Stimulated activated CD8-positive, alpha-beta memory T cell treated with anti-CD3 and anti-CD28 coated beads, Interleukin-4, amount 100 ng/mL, for 48 hours (primary cell): ENCODE results near the gene SLC25A51.
"Not testable (repeated sequence)": the region's sequence is repeated elsewhere in the genome, so short reads cannot be mapped to it uniquely, and the experiment has no call there.

ENCODE experiments used
- DNase-seq: peaks from one replicate; pipeline ENCODE4 v3.0.0-alpha.2; 2020

The SLC25A51 gene

GRCh38 chr9:37919246-37919955 lies 15.5 kb upstream of the SLC25A51 start:
- no peak for DNase-seq

- DNase-seq = no peak
Observed at GRCh38 chr9:37918665-37919170, 14.8 kb upstream of the SLC25A51 start.

- DNase-seq = no peak
Observed at GRCh38 chr9:37917801-37918664, 14.1 kb upstream of the SLC25A51 start.

DNA sequence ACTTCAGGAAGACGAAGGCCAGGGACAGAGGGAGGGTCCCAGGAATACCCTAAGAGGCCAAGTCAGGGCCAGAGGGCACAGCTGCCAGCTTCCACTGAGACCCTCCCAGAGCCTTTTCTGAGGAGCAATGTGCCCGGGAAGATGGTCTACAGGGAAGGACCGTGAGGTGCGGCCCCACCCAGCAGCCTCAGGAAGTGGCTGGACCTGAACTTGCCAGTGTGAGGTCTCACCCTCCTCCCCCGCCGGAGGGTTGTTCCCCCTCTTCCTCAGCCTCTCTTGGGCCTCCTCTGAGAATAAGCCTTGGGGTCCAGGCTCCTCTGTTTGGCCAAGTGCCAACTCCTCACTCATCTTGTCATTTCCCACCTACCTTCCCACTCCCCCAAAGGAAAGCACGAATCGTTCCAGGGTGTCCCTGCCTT lies 13.4 kb upstream of the SLC25A51 start:
- DNase-seq = no peak

DNA sequence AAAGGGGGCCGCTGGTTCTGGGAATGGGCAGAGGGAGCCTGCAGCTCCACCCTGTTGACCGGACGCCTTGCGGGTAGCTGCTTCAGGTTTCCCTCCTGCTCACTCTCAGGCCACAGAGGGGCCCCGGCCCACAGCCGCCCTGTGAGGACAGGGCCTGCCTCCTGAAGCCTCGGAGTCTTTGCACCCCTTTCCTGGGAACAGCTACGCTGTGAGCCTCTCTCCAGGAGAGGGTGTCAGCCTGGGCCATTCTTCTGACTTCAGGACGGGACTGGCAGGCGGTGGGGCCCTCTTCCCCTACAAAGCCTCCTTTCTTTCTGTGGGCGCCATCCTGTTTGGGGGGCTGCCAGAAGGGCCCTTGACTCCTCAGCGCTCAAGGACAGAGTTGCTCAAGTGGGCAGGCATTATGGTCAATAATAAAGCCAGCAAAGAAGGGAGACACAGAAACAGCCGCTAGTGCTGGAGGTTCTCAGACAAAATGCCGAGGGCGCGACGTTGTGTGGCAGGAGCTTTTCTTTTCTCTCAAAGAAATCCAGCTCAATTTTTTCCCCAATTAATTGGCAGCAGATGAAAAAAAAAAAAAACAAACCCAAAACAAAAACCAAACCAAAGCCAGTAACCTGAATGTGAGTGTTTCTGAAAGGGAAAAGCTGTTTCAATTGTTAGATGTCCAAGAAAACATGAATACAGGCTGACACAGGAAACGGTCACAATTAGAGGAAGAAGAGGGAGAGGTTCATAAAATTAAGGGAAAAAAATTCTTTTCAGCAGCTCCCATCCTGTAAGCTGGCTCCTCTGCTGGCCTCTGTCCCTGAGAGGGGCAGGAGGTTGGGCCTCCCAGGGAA lies 12.8 kb upstream of the SLC25A51 start:
- DNase-seq = no peak

- DNase-seq = no peak
Observed at GRCh38 chr9:37915911-37916470, 12.1 kb upstream of the SLC25A51 start.

DNA sequence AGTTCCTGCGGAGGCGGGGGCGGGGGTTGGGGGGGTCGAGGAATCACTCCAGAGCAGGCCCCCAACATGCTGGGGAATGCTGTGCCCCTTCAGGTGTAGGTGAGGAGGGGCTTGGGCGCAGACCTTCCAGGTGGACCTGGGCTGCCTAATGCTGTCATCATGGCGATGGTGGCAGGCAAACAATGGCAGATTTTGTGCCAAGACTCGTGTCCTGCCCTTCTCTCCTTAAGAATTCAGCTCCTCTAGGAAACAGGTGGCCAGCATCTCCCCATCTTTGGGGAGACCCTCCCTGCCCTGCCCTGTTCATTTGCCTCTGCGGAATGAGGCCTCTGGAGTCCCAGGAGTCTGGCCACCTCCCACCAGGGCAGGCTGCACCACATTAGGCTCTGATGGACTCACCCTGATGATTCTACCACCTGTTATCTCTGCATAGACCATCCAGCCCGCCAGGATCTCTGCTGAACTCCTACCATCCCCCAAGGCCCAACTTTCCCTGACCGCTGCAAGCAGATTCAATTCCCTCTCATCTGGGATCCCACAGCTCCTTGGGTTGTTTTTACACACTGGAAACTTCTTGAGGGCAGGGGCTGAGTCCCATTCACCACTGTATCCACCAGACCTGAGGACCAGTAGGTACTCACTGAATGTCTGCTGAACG lies 10.9 kb upstream of the SLC25A51 start:
- DNase-seq = no peak

DNA sequence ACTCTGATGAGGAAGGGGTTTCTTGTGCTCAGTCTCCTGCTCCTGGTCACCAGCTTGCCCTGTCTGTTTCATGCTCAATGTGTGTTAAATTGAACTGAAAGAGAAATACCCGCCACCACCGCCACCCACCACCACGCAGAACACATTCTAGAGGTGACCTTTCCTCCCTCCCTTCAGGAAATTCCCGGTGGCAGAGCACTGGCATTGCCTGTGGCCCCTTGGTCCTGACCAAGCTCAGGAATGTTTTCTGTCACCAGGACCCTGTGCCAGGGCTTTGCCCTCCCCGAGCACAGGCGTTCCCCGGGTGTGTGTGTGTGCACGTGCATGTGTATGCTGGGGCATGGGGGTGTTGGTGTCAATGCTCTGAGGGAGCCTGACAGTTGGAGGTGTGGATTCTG lies 10.2 kb upstream of the SLC25A51 start:
- DNase-seq = no peak

GRCh38 chr9:37913480-37914153 lies 9.7 kb upstream of the SLC25A51 start:
- DNase-seq = peak; percentile 94

DNA sequence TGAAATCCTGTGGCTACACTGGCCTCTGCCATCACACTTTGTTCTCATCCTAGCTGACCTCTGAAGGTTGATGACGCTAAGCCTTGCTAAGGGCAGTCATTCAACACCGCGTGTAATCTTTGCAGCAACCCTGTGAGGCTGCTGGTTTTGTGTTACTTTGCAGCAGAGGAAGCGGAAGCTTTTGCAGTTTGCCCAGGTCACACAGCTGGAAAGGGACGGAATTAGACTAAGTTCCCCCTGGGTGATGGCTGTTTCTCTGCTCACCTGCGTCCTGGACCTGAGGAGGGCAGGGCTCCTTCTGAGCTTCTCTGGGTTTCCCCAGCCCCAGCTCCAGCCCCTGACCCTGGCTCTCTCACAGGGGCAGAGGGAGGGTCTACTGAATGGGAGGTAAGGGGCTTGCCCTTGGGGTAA lies 7.3 kb upstream of the SLC25A51 start:
- DNase-seq = no peak

DNA sequence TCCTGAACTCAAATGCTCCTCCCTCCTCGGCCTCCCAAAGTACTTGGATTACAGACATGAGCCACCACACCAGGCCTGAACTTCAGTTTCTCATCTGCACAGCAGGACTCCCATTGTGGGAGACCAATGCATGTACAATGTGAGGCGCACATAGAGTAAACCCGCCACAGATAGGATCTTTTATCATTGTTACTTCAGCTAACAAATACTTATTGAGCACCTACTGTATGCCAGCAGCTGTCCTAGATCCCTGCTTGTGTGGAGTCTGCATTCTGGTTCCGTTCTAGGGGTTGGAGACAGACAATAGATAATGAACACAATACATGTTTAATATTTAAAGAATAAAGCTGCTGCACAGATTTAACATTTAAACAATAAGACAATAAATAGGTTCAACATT lies 6.3 kb upstream of the SLC25A51 start:
- no peak for DNase-seq

- DNase-seq = not testable (repeated sequence)
Observed at GRCh38 chr9:37909836-37910235, 5.9 kb upstream of the SLC25A51 start.

- no peak for DNase-seq
Observed at GRCh38 chr9:37909326-37909725, 5.4 kb upstream of the SLC25A51 start.

- DNase-seq = peak; percentile 17
Observed at GRCh38 chr9:37908698-37909186, 4.8 kb upstream of the SLC25A51 start.

GRCh38 chr9:37908283-37908682 lies 4.4 kb upstream of the SLC25A51 start:
- DNase-seq = peak; percentile 2

DNA sequence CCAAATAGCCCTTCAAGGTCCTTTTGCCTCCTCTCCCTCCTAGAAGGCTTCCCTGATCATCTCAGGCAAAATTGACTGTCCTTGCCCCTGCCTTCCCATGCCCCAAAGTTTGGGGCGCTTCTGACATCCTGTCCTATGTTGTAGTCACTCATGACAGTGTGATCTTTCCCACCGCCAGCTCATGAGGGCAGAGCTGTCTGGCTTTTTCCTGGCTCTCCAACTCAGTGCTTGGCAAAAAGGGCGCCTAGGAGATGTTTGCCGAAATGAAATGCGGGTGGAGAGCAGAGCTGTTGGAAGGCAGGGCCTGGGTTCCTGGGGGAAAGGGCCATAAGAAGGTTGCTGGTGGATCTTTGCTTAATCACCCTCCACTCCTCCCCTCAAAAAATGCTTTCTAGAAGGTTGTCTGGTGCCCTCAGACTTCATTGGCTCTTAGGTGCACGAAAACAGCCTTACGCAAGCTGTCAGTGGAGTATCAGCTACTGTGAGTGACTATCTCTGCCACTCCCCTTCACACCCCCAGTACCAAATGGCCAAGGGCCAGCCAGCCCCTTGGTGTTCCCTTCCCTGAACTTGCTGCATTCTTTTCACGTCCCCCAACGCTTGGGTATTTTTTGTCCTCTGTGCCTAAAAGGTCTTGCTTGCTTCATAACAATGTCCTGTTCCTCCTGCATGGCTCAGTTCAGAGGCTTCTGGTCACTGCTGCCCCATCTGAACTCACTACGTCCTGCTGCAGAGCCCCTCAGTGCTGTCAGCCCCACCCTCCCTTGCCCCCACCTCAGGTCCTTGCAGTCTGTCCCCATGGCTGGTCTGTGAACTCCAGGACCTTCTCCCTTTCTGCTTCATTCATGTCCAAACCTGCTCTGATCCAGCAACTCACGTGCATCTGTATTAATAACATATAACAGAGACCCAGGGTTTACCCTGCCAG lies 2.6 kb upstream of the SLC25A51 start:
- DNase-seq = no peak

DNA sequence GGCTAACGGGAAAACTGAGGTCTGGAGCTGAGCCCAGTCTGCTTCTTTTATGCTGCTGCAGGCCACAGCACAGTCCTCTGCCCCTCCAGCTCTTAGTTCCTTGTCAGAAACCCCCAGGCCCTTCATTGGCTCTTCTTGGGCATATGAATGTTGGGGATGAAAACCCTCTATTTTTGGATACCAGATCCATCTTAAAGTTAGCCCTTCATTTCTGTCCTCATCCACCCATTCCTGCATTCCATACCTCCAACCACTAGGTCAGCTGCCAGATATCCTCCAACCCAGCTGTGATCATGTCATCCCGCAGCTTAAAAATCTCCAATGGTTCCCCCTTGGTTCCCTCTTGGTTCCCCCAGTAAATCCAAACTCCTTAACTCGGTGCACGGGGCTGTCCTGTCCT lies 1.8 kb upstream of the SLC25A51 start:
- no peak for DNase-seq

DNA sequence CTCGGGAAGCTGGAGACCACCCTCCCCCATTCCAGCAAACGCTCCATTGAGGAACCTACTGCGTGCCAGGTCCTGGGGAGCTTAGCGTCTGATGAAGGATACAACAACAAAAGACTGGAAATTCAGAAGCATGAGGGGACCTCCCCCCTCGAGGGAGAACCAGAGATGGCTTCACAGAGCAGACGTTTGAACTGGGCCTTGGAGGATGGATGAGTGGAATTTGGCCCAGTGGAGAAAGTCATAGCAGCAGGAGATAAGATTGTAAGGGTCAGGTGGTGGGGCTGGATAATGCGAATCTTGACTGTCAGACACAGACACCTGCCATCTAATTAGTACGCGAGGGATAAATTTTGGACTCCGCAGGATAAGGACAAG lies 1.2 kb upstream of the SLC25A51 start:
- DNase-seq = no peak

DNA sequence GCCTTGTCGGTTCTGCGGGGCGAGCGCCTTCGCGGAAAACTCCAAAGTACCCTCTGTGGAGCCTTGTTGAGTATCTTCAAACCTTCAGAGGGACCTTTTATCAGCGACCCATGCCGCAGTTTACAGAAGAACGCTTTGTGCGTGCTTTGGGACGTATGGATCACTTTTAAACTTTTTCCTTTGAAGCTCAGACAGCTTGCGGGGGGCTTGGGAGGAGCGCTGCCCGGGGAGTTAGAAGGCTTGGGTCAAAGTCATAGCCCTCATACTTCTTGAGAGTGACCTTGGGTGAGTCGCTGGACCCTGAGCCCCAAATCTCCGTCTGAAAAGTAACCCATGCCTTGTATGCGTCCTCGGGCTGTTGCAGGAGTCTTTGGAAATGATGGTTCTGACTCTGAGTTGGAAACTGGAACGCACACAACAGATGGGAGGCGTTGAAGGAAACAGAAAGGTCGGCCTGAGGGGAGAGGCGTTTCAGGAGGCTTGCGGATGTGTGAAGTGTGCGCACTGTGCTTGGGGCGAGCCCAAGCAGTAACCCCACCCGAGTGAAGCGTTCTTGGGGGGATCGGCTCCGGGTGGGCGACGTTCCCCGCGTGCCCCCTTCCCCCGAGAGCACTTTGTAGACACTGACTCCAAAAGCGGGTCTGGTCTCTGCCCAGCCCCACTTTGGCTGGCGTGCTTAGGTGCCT lies 661 bp upstream of the SLC25A51 start:
- DNase-seq = no peak
